ENCODE measurements around the gene RPS4Y1. TPM values are rescaled to one million over a fixed set of nuclear protein-coding genes. Genes with fewer than 3 reads are reported as not detected.
"Not testable (repeated sequence)": the region's sequence is repeated elsewhere in the genome, so short reads cannot be mapped to it uniquely, and the experiment has no call there.

RPS4Y1 gene
- total and polyA plus RNA-seq, 2 donors (not counting 3 experiments of a cell fraction or from before 2014, with no cell fraction given), result 335 to 704 TPM

GRCh38 chrY:2800246-2800645 lies 41.2 kb upstream of the RPS4Y1 start:
- no peak overlapping the region for H3K4me2 ChIP-seq (ENCODE audit: insufficient read depth, low read length)
- ChIA-PET CTCF (interaction anchor here (0.5 to 2.4 kb wide), 9 partner anchors 9 to 192 kb away, joined by 3 to 13 read pairs (median 4); partner anchors contain the start of gene SRY), POLR2A (no interaction called here)
- no peaks in the 10 kb centered on the region for H3K36me3 ChIP-seq (ENCODE audit: control insufficient read depth in 2 of 2, extremely low read depth in 1 of 2, insufficient read depth in 2 of 2, low read length in 2 of 2)
- no peaks in the 10 kb centered on the region for H3K9me1 ChIP-seq (replicated peaks; ENCODE audit: control insufficient read depth, extremely low read depth, insufficient read depth, low read length)
- intact Hi-C loops (cut with micrococcal nuclease), result no loop called here
- H3K9me3 ChIP-seq (replicated peaks; ENCODE audit: control insufficient read depth, insufficient read depth, low read length), result no peaks in the 10 kb centered on the region
- DNase-seq (ENCODE audit: low read depth, low spot score) (peak; percentile 32), FAIRE-seq (peak; percentile 90)
- dilution Hi-C loops (cut with MboI; ENCODE audit: extremely low pct_ligation_motif_present, low sequenced_read_pairs), result no loop called here
- no peaks in the 10 kb centered on the region for H4K20me1 ChIP-seq (replicated peaks; ENCODE audit: control insufficient read depth, extremely low read depth, insufficient read depth, low read length)
- no peaks in the 10 kb centered on the region for H3K4me1 ChIP-seq (ENCODE audit: control insufficient read depth, extremely low read depth, insufficient read depth, low read length)
- peaks cover 0 to 7% of the 10 kb centered on the region in 2 experiments for H3K27me3 ChIP-seq (ENCODE audit: control insufficient read depth in 2 of 2, insufficient read depth in 2 of 2, low read length in 2 of 2)
- no peak overlapping the region for H3K9ac ChIP-seq (replicated peaks; ENCODE audit: extremely low read depth, insufficient read depth, low read length)
- H2AFZ ChIP-seq (ENCODE audit: low read depth, low read length), result no peak overlapping the region
- H3K79me2 ChIP-seq (ENCODE audit: control insufficient read depth, insufficient read depth, low read length), result no peaks in the 10 kb centered on the region
- TF ChIP-seq CTCF (IDR thresholded peaks at IDR 0.05; ENCODE audit: extremely low read depth in 1 of 2, insufficient read depth in 1 of 2, low read depth in 1 of 2, low read length in 2 of 2) (peak in 1 of 2 donors; percentile 30), MAX (IDR thresholded peaks at IDR 0.05; ENCODE audit: insufficient read depth, insufficient read length) (no peak)
- H3K27ac ChIP-seq (ENCODE audit: insufficient read depth, low read depth, low read length), result no peak overlapping the region
- BruUV-seq (replicated peaks), result no TSS peak
- no peak overlapping the region for H3K4me3 ChIP-seq (replicated peaks in 1 of 3; ENCODE audit: insufficient read depth in 1 of 3, low read depth in 1 of 3, low read length in 3 of 3)

GRCh38 chrY:2817146-2817896 lies 24.1 kb upstream of the RPS4Y1 start:
- H3K4me3 ChIP-seq (replicated peaks in 1 of 3; ENCODE audit: insufficient read depth in 1 of 3, low read depth in 1 of 3, low read length in 3 of 3); CTCF ChIA-PET; H3K4me1 ChIP-seq (ENCODE audit: control insufficient read depth, extremely low read depth, insufficient read depth, low read length): not testable (repeated sequence)

More at GRCh38 chrY:2817146-2817896, 24.1 kb upstream of the RPS4Y1 start:
- H4K20me1 ChIP-seq (replicated peaks; ENCODE audit: control insufficient read depth, extremely low read depth, insufficient read depth, low read length); dilution Hi-C loops (cut with MboI; ENCODE audit: extremely low pct_ligation_motif_present, low sequenced_read_pairs); H3K27ac ChIP-seq (ENCODE audit: insufficient read depth, low read depth, low read length); BruUV-seq (replicated peaks); H3K79me2 ChIP-seq (ENCODE audit: control insufficient read depth, insufficient read depth, low read length); intact Hi-C loops (cut with micrococcal nuclease); H3K9me3 ChIP-seq (replicated peaks; ENCODE audit: control insufficient read depth, insufficient read depth, low read length); H3K36me3 ChIP-seq (ENCODE audit: control insufficient read depth in 2 of 2, extremely low read depth in 1 of 2, insufficient read depth in 2 of 2, low read length in 2 of 2); POLR2A ChIA-PET; H3K9ac ChIP-seq (replicated peaks; ENCODE audit: extremely low read depth, insufficient read depth, low read length); H3K9me1 ChIP-seq (replicated peaks; ENCODE audit: control insufficient read depth, extremely low read depth, insufficient read depth, low read length); H2AFZ ChIP-seq (ENCODE audit: low read depth, low read length); H3K4me2 ChIP-seq (ENCODE audit: insufficient read depth, low read length); H3K27me3 ChIP-seq (ENCODE audit: control insufficient read depth in 2 of 2, insufficient read depth in 2 of 2, low read length in 2 of 2); DNase-seq (ENCODE audit: low read depth, low spot score); FAIRE-seq: not testable (repeated sequence)

All from endothelial cell of umbilical vein (primary cell).